ENCODE measurements around the gene NDUFAB1.

DNA sequence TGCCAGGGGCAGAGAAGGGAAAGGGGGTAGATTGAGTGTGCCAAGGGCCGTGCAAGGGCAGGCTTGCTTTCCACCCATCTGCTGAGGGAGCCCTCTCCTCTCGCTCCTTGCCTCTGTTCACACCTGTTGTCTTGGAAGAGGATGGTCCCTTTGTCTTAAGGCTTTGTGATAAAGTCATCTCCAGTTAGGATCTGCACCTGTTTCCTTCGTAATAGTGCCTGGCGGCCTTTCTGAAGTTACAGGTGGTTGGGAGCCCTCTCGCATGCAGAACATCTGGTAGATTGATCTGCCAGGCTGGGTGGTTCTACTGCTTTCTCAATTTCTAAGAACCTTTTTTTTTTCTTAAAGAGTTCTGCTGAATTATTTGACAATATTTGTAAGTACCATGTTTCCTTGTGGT lies 22.3 kb downstream of the NDUFAB1 start:
- TF ChIP-seq POLR2AphosphoS5 (IDR thresholded peaks at IDR 0.05; ENCODE audit: low read depth, low read length) = no peak
- no peak for TF ChIP-seq TAF1 (IDR thresholded peaks at IDR 0.05; ENCODE audit: low read depth, low read length)
- no peak for TF ChIP-seq POLR2A (IDR thresholded peaks at IDR 0.05; ENCODE audit: low read depth, low read length)
- no peak for TF ChIP-seq SPI1 (IDR thresholded peaks at IDR 0.05; ENCODE audit: low read depth, low read length)
- TF ChIP-seq PAX5 (IDR thresholded peaks at IDR 0.05; ENCODE audit: insufficient read depth, low read length, severe bottlenecking) = no peak
- TF ChIP-seq POU2F2 (IDR thresholded peaks at IDR 0.05; ENCODE audit: low read depth, low read length) = no peak
